Activated CD4-positive, alpha-beta T cell treated with anti-CD3 and anti-CD28 coated beads, Interleukin-2, Interleukin-4, amounts not matched to agents 100 ng/mL and 50 ng/mL, durations not matched to agents 16 hours and 8 hours (primary cell): ENCODE results near the gene FAM83C.
"Not testable (repeated sequence)": the region's sequence is repeated elsewhere in the genome, so short reads cannot be mapped to it uniquely, and the experiment has no call there.

Experiments used
- DNase-seq: peaks from one replicate; pipeline ENCODE4 v3.0.0-alpha.2; 2020; ENCODE audit warnings: low spot score

Gene FAM83C

GRCh38 chr20:35318502-35319157 is 26.4 kb upstream of the FAM83C start:
- peak; percentile 51 for DNase-seq

DNA sequence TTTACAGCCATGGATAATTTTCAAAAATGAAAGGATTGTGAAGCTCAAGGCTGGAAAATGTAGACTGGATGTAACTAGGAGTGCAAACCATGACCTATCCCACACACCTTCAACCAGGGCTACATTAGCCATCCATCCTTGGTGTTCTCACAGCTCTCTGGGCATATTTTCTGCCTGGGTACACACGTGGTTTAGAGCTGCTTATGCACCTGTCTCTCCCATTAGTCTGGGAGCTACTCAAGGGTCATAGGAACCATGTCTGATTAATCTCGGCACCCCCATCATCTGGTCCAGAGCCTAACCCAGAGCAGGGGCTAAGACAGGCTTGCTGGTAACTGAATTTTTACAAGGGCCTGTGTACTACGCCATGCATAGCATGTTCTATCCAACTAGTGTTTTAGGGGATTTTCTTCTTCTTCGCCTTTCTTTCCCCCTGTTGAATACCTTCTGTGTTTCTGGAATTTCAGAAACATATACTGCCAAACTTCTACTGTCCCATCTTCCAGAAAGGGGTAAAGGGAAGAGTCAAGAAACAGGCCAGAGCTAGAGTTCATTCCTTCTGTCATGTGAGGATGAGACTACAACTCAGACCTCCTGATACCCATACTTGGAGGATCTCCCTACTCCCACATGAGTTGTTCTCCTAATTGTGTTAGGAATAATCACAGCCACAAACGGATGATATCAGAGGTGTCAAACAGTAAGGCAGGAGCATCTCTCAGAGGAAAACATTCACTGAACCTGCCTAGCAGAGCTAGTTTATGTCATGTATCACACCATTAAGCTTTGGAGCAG is 25.4 kb upstream of the FAM83C start:
- DNase-seq: no peak

GRCh38 chr20:35316086-35316485 is 23.9 kb upstream of the FAM83C start:
- DNase-seq: no peak

GRCh38 chr20:35315632-35316020 is 23.4 kb upstream of the FAM83C start:
- not testable (repeated sequence) for DNase-seq

- DNase-seq: peak; percentile 41
Observed at GRCh38 chr20:35314816-35315631, 22.8 kb upstream of the FAM83C start.

- DNase-seq: peak; percentile 84
Observed at GRCh38 chr20:35312318-35312717, 20.1 kb upstream of the FAM83C start.

DNA sequence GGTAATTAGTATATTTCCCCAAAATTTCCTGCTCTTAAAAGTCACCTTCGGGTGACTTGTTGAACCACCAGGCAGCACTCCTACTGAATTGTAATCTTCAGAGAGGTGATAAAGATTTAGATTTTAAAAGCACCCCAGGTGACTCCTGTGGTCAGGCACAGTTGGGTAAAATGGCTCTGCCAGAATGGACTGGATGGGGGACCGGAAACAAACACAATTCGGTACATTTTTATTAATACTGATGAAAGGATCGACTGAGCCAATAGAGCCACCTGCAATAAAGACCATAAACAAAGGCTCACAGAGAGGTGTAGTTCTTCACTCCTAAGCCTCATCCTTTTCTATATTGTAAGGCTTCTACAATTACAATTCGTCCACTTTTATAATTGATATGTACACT is 19.6 kb upstream of the FAM83C start:
- DNase-seq: no peak

DNA sequence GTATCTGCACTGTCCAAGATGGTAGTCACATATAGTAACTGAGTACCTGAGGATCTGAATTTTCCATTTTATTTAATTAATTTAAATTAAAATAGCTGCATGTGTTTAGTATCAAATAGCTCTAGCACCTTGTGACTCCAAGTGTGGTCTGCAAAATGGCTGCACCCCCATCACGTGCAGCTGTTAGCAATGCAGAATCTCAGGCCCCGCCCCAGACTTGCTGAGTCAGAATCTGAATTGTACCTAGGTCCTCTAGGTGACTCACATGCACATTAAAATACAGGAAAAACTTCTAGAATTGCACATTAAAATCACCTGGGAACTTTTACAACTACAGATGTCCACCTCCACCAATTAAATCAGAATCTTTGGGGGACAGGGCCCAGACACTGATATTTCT is 19.2 kb upstream of the FAM83C start:
- peak; percentile 91 for DNase-seq

DNA sequence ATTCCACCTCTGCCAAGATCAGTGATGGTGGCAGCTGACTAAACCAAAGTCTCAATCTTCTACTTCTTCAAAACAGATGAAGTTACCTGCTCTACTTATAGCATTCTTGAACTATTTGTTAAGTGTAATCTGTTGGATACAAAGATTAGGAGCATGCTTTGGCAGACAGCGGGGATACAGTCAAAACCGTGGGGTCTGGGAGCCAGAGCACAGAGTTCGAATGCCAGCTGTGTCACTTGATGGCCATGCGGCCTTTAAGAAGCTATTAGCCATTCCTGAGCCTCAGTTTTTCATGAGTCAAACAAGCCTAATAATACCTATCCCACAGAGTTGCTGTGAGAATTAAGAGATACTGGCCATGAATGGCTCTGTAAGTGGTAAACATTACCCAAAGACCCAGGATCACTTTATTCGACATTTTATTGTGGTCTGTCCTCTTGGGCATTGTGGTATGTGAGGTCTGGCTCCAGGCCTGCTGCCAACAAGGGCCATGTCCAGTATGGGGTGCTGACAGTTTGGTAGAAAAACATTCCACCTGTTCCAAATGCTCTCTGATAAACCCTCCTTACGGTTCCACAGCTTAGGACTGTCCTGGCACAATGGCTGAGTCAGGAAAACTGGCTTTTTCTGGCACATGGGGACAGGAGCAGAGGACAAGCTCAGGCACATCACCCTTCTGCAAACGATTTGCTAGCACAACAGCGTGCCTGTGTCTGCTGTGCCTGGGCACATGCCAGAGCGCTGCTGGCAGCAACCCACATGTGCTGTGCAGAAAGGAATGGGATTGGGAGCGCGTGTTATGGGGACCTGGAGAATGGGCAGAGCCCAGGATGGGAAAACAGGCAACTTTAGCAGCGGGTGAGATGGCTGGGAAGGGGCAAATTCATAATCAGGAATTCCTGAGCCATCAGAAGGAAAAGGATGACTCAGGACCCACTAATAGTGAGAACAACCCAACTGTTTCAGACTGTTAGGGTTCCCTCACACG is 15.7 kb upstream of the FAM83C start:
- DNase-seq: no peak

- DNase-seq: peak; percentile 58
Observed at GRCh38 chr20:35306931-35307517, 14.8 kb upstream of the FAM83C start.

DNA sequence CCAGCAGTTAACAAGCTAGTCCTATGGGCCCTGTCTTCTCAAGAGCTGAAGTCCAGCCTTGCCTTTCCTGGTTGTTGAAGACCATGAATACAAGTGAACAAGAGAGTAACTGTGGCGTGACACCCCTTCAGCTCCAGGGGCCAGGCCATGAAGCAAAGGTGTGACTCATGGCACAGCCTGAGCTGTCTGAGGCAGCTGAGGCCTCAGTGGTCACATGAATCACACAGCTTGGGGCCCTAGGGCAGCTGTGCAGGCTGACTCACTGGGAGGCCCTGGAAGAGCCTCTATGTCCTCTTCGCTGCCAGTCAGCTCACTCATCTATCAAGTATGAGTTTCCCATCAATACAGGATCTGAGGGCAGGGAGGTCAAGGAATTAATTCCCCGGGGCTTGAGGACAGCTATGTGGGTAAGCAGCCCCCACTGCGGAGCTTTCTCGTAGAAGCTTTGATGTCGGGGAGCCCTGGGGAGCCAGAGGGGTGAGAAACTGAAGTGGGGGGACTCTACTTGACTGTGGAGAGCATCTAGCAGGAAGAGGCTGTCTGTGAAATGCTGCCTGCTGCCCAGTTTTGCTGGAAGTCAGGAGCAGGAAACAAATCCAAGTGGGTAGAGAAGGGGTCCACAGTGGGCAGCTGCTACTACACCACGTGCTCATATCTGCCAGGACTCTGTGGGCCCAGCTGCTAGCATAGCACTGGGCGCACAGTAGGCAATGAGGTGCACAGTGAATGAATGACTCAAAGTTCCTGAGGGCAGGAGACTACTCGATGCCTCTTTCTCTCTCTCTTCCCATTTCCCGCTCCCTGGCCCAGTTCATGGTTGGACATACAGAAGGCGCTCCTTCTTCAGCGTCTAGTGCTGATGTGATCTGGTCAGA is 13.7 kb upstream of the FAM83C start:
- peak; percentile 94 for DNase-seq

GRCh38 chr20:35304956-35305355 is 12.7 kb upstream of the FAM83C start:
- DNase-seq: no peak

DNA sequence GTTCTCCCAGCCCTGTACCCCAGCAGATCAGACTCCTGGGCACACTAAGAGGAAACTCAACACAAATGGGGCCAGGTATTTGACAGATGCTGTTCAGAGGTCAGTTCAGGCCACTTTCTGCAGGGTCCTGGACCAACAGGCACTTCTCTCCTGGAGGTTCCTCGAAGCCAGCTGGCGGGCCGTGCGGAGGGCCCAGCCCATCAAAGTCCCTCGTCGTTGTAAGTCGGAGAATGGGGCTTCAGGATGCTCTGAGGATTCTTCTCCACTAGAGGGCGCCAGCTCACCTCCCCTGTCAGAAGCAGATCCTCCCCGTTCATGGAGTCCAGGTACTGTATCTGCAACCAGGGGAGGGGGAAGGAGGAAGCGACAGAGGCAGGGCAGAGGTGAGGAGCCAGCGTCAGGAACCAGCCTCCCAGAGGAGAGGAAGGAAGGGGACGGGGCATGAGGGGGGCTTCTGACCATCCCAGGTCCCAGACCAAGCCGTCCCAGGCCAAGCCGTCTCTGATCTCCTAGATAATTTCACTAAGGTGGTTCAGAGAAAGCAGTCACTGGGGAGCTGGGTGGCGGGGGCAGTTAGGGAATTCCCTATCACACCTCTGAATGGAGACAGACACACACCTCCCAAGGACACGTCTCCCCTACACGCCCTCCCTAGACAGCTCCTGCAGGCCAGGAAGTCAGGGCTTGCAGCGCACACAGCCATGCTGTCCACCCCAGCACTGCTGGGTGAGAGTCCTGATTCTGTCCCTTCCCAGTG is 11.7 kb upstream of the FAM83C start:
- peak; percentile 92 for DNase-seq

GRCh38 chr20:35303382-35303734 is 11.1 kb upstream of the FAM83C start:
- no peak for DNase-seq

- DNase-seq: peak; percentile 55
Observed at GRCh38 chr20:35302421-35303335, 10.5 kb upstream of the FAM83C start.

DNA sequence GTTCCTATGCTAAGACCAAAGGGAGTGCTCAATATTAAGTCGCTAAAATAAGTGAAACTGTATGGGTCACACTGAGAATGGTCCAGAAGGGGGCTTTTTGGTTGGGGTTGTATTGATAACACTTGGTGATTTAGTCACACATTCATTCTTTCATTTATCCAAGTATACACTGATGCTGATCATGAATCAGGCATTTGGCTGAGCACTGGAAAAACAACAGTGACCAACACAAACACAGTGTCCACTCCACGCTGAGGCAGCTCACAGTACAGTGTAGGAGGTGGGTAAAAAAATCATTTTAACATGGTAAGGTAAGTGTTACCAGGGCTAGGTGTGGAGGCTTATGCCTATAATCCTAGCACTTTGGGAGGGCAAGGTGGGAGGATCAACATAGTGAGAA is 9.2 kb upstream of the FAM83C start:
- DNase-seq: no peak

GRCh38 chr20:35300469-35301262 is 8.4 kb upstream of the FAM83C start:
- no peak for DNase-seq

GRCh38 chr20:35299780-35300179 is 7.6 kb upstream of the FAM83C start:
- no peak for DNase-seq
